Skeletal muscle cell (primary cell): Measurements from ENCODE around the gene GLDN.

Source experiments
- DNase-seq: peaks from one replicate; pipeline ENCODE4 v3.0.0-alpha.2; 2010; ENCODE audit warnings: low read depth
- H3K4me3 ChIP-seq: 2 replicates; pipeline ENCODE4 v1.5.1; 2011; ENCODE audit warnings: low read depth, mild to moderate bottlenecking, control low read depth, low read length, moderate library complexity

GLDN gene

GRCh38 chr15:51349156-51349844, 7.8 kb downstream of the GLDN start:
- no peak overlapping the region for H3K4me3 ChIP-seq
- no peak for DNase-seq

GRCh38 chr15:51350723-51351122, 9.3 kb downstream of the GLDN start:
- no peak overlapping the region for H3K4me3 ChIP-seq
- no peak for DNase-seq

GRCh38 chr15:51353976-51354375, 12.5 kb downstream of the GLDN start:
- H3K4me3 ChIP-seq, result no peak overlapping the region
- DNase-seq, result no peak

GRCh38 chr15:51355096-51355495, 13.6 kb downstream of the GLDN start:
- DNase-seq, result no peak
- no peak overlapping the region for H3K4me3 ChIP-seq

GRCh38 chr15:51356147-51356546, 14.7 kb downstream of the GLDN start:
- no peak for DNase-seq
- H3K4me3 ChIP-seq, result no peak overlapping the region

GRCh38 chr15:51356983-51357382, 15.5 kb downstream of the GLDN start:
- no peak for DNase-seq
- H3K4me3 ChIP-seq, result no peak overlapping the region

- DNase-seq, result no peak
- no peak overlapping the region for H3K4me3 ChIP-seq
These were observed 18.5 kb downstream of the GLDN start for GRCh38 chr15:51359981-51360380.

GRCh38 chr15:51363383-51363782, 21.9 kb downstream of the GLDN start:
- no peak for DNase-seq
- H3K4me3 ChIP-seq, result no peak overlapping the region

- no peak for DNase-seq
These were observed 24.0 kb downstream of the GLDN start for GRCh38 chr15:51365417-51365816.

GRCh38 chr15:51366071-51366470, 24.6 kb downstream of the GLDN start:
- no peak overlapping the region for H3K4me3 ChIP-seq
- DNase-seq, result no peak

More at GRCh38 chr15:51365417-51365816, 24.0 kb downstream of the GLDN start:
- no peak overlapping the region for H3K4me3 ChIP-seq

- no peak for DNase-seq
- no peak overlapping the region for H3K4me3 ChIP-seq
These were observed 25.5 kb downstream of the GLDN start for GRCh38 chr15:51366920-51367319.

GRCh38 chr15:51367322-51367976, 26.0 kb downstream of the GLDN start:
- no peak for DNase-seq
- H3K4me3 ChIP-seq, result no peak overlapping the region

GRCh38 chr15:51368307-51368706, 26.9 kb downstream of the GLDN start:
- no peak for DNase-seq
- H3K4me3 ChIP-seq, result no peak overlapping the region

- H3K4me3 ChIP-seq, result no peak overlapping the region
- peak; percentile 48 for DNase-seq
These were observed 27.4 kb downstream of the GLDN start for GRCh38 chr15:51368751-51369450.

- no peak for DNase-seq
- no peak overlapping the region for H3K4me3 ChIP-seq
These were observed 28.0 kb downstream of the GLDN start for GRCh38 chr15:51369451-51369761.

GRCh38 chr15:51371266-51371665, 29.8 kb downstream of the GLDN start:
- no peak overlapping the region for H3K4me3 ChIP-seq
- DNase-seq, result no peak

- no peak for DNase-seq
- no peak overlapping the region for H3K4me3 ChIP-seq
These were observed 32.7 kb downstream of the GLDN start for GRCh38 chr15:51374131-51374530.

- no peak for DNase-seq
- H3K4me3 ChIP-seq, result no peak overlapping the region
These were observed 34.6 kb downstream of the GLDN start for GRCh38 chr15:51375966-51376640.

GRCh38 chr15:51377038-51377786, 35.8 kb downstream of the GLDN start:
- no peak overlapping the region for H3K4me3 ChIP-seq

GRCh38 chr15:51378406-51378805, 37.0 kb downstream of the GLDN start:
- DNase-seq, result no peak
- H3K4me3 ChIP-seq, result no peak overlapping the region

More at GRCh38 chr15:51377038-51377786, 35.8 kb downstream of the GLDN start:
- DNase-seq, result peak; percentile 53
